Activated gamma-delta T cell (primary cell): Measurements from ENCODE around the gene CAPN8.

Experiments
- DNase-seq: peaks from one replicate; lab custom pipeline; 2025; lab: John Stamatoyannopoulos, UW

Gene CAPN8

DNA sequence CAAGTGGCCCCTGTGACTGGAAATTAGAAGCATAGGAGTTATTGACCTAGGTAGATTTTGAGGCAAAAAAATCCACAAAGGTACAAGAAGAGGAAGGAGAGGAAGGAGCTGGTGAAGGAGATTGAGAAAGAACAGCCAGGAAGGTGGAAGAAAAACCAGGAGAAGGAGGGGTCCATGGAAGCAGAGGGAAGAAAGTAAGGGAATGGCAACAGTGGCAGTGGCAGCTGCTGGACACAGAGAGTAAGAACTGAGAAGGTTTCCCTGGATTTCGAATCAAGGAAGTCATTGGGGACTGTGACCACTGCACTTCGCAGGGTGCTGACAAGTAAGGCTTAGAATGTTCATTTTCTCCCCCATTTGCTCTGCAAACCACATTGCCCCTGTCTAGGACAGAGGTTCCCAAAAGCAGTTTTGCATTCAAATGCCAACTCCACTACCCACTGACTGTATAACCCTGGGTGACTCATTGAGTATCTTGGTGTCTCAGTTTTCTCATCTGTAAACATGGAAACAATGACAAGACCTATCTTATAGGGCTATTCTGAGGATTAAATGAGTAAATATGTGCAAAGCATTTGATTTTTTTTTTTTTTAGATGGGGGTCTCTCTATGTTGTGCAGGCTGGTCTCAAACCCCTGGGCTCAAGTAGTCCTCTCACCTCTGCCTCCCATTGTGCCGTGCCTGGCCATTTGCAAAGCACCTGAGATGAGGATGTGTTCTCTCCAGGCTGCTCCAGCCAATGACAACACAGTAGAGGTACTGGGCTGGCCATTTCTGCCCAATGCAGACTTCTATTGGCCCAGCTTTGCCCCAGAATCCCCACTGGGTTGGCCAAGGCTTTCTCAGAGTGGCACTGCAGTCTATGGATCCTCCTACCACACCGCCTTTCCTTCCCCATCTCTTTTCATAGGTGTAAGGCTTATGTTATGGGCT, 37.5 kb upstream of the CAPN8 start:
- no peak for DNase-seq

DNA sequence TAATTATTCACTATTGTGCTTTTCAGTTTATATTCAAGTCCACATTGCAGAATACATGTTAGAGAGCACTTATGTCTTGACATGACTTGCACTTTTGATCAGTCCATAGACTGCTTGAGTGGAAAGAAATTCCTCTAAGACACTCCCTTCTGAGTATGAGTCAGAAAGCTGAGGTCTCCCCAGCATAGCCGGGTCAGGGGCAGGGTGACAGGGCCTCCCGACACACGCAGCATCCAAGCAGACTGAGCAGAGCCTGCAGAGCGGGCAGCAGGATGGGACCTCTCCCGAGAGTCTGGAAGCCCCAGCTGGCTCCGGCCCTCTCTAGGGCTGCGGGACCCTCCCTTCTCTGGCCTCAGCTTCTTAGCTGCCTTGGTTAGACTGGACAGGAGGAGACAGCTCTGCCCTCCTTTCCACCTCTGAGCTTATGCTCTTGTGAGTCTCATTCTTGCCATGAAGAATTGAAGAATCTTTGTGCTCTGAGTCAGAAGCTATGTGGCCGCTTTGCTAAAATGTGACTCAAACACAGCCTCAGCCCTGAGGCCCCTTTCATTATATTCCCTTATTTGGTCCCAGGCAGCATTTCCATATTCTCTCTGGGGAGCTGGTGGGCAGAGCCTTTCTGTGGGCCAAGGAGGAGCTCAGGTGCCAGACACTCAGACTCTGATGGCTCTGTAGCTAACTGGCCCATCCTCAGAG, 35.6 kb upstream of the CAPN8 start:
- DNase-seq = no peak

DNA sequence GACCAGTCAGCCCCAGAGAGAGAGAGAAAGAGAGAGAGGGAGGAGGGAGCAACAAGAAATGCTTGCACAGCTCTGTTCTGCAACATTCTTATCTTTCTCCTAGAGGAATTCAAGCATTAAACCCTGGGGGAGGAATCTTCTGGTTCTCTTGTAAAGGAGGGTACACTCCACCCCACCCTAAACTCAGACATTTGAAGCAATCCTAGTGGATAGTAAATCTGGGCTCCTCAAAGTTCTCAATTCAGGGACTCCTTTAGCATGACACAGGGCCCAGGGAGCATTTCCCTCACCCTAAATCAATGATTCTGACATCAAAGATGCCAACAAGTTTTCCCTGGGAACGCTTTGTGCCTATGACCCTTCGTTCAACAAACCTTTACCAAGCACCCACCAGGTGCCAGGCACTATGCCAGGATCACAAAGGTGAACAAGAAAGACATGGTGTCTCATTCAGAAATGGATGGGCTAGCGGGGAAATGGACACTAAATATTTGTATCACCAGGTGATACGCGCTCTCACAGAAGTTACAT, 35.0 kb upstream of the CAPN8 start:
- DNase-seq = no peak

DNA sequence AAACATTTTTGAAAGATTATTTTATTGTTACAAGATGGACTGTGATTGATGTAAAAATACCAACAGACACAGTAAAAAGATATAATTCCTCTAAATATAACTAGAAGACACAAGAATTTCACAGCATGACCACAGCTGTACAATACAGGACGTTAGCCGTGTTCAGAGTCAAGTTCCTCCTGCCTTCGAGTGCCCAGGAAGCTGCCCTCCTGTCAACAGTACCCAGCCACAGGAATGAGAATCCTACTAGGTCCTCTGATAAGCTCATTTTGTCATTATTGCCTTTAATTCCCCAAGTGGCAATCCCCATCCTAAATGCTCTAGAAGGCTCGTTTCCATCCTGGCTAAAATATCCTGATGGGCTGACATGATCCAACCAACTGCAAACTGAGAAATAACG, 30.4 kb upstream of the CAPN8 start:
- no peak for DNase-seq

DNA sequence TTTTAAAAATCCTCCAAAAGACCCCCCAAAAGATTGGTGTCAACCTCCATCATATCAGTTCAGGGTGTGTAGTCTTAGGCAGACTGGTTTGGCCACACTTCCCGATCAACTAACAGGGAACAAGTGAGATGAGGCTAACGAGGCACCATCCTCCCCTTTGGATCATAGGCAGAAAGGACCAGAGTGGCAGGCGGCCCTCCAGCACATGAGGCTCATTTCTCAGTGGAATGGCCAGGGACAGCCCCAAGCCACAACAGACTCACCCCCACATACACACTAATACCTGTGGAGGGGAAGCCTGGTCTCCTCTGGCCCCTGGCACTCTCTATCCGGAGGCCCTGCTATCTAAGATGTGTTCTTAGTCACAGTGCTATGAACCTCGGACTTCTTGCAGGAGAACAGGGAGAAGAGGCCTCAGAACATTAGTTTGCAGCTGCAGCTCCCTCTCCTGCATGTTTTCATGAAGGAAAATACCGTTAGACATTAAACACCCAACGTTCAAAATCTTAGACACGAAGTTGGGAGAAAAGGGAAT, 29.6 kb upstream of the CAPN8 start:
- DNase-seq = no peak

DNA sequence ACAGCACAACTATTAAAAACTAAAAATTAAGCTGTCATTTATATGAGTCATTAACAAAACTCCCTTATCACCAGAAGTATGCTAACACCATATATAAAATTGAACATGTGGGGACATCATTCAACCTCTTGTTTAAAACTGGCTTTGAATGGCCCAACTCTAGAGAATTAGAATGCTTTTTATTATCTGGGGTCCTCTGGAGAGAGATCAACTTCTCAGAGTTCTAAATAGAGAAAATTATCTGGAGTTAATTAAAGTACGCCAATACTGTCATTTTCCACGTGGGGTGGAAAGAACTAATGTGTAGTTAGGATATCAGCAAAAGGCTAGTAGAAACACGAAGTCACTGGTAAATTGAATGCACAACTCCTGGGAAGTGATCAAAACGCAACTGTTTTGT, 25.6 kb upstream of the CAPN8 start:
- DNase-seq = no peak

DNA sequence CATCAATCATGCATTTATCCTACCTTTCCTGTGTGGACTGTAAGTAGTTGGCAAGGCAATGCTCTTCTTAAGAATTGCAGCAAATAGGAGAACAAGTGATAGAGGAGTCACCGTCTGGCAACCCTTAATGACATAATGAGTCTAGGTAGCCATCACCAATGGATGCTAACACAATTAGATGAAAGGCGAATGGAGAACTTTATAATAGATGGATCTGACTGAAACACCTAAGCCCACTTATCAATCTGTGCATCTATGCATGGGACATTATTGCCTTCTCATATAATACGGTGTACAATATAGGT, 18.9 kb upstream of the CAPN8 start:
- DNase-seq = no peak

DNA sequence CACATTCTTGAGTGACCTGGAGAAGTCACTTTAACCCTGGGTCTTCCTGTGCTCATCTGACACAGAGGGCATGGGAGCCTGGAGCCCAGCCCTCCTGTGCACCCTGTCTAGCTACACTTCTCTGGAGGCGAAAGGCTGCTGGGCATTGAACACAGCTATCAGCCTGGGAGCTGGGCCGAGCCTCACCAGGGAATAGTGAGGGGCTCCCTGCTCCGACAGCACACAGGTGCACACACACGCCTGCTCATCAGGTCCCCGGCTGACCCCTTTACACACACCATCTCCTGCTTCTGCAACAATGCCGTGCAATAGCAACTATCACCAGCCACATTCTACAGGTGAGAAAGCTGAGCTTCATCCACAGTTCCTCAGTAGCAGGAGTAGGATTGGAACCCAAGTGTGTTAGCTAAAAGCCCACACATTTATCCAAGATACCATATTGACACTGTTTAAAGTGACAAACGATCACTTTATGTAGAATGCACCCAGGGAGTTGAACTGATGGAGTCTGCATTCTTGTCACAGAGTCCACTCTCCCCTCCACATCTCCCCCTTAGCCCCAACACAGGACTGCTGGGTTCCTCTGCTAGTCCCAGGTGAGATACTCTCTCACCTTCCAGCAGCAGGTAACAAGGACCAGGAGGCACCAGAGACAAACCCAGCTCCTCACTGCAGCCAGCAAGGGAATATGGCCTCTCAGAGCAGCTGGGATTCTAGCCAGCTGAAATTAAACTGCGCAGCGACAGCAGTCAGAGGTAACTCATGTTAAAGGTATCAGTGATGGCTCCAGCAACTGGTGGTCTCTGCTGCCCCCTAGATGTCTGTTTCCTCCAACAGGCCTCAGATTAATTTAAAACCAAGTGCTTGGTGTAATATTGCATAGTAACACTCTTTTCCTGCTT, 18.3 kb upstream of the CAPN8 start:
- no peak for DNase-seq

DNA sequence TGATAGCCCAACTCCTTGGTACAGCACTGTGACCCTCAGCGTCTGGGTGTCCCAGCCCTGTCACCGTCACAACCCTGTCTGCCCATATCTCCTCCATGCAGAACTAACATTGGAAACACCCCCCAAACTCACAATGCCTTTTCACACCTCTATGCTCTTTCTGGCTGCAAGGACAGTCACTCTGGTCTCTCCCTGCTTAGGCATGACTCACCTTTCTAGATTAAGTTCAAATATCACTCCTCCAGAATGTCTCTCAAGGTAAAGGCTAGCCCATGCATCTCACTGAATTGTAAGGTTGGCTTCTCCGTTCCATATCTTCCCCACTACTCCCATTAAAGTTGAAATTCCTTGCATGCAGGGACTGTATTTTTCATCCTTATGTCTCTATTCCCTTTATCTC, 17.0 kb upstream of the CAPN8 start:
- no peak for DNase-seq

DNA sequence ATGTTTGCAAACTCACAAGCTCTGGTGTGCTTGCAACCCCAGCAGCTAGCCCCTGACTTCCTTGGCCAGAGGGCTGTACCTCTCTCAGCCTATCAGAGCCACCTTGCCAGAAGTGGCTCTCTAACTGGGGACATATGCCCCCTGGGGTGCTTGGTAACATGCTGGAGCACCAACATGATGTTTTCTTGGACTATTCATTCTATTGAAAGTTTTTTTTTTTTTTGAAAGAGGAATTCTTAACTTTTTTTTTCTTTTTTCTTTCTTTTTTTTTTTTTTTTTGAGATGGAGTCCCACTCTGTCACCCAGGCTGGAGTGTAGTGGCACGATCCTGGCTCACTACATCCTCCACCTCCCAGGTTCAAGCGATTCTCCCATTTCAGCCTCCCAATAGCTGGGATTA, 14.7 kb upstream of the CAPN8 start:
- no peak for DNase-seq

DNA sequence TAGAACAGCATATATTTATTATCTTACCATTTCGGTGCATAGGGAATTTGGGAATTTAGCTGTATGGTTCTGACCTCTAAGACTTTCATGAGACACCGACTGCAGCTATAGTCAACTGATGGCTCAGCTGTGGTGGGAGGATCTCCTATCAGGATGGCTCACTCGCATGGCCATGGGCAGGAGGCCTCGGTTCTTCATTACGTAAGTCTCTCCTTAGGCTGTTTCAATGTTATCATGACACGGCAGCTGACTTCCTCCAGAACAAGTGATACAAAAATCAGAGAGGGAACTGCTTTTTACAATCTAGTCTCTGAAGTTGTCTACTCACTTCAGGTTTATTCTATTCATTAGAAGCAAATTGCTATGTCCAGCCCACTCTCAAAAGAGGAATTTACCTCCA, 13.3 kb upstream of the CAPN8 start:
- no peak for DNase-seq

DNA sequence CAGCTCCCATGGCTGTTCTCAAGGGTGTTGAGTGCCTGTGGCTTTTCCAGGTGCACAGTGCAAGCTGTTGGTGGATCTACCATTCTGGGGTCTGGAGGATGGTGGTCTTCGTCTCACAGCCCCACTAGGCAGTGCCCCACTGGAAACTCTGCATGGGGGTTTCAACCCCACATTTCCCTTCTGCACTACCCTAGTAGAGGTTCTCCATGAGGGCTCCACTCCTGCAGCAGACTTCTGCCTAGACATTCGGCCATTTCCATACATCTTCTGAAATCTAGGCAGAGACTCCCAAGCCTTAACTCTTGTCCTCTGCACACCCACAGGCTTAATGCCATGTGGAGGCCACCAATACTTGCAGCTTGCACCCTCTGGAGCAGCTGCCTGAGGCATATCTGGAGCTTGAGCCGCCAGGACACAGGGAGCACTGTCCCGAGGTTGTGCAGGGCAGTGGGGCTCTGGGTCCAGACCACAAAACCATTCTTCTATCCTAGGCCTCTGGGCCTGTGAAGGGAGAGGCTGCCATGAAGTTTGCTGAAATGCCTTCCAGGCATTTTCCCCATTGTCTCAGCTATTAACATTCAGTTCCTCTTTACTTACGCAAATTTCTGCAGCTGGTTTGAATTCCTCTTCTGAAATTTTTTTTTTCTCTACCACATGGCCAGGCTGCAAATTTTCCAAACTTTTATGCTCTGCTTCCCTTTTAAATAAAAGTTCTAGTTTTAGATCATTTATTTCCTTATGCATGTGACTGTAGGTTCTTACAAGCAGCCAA, 8.8 kb upstream of the CAPN8 start:
- no peak for DNase-seq

DNA sequence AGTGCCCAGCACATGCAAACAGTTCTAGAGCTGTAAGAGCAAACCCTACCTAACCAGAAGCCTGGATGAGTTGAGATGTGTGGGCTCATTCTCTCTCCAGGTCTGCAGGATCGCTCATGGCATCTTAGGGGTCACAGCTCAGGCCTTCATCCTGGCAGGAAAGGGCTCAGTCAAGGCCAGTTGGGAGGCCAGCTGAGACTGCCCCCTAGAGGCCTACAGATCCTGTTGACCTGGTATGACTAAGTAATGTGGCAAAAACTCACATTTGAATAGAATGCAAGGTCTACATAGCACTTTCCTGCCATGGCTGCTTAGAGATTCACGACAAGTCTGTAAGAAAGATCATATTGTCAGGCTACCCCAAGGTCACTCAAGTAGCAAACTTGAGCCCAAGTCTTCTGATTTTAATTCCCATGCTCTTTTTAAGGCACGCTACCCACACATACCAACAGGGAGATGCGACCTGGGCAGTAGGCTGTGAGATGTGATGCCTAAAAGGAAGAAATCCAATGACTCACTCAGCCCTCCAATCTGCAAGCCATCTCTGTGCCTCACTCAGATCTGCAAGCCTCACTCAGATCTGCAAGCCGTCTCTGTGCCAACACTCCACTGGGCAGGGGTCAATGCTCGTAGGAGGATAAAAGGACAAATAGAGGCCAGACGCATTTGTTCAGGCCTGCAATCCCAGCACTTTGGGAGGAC, 5.1 kb upstream of the CAPN8 start:
- DNase-seq = no peak

DNA sequence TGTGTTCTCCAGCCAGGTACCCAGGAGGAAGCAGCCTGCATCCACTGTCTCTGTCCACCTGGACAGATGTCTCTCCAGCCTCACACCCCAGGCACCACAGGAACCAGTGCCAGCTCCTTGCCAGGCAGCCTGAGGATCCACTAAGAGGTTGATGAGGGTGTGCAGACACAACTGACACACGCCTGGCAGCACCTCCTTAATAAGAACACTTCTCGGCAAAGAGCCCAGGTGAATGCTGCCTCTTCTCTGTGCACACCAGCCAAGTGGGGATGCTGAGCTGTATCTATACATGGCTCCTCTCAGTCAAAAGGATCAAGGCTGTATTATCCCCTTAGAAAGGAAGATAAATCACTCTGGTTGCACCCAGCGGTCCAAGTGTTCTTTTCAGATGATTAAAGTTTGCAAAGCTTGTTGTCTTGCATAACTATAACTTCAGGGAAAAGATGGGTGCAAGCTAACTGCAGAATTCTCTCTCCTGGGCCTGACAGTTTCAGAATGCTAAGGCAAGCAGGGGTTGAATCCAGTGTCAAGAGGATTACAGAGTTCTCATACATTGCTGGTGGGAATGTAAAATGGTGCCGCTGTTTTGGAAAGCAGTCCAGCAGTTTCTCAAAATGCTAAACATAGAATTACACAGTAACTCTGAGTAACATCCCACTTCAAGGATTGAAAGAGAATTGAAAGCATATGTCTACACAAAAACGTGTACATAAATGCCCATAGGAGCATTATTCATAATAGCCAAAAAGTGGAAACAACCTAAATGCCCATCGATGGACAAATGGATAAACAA, 3.7 kb upstream of the CAPN8 start:
- DNase-seq = no peak

DNA sequence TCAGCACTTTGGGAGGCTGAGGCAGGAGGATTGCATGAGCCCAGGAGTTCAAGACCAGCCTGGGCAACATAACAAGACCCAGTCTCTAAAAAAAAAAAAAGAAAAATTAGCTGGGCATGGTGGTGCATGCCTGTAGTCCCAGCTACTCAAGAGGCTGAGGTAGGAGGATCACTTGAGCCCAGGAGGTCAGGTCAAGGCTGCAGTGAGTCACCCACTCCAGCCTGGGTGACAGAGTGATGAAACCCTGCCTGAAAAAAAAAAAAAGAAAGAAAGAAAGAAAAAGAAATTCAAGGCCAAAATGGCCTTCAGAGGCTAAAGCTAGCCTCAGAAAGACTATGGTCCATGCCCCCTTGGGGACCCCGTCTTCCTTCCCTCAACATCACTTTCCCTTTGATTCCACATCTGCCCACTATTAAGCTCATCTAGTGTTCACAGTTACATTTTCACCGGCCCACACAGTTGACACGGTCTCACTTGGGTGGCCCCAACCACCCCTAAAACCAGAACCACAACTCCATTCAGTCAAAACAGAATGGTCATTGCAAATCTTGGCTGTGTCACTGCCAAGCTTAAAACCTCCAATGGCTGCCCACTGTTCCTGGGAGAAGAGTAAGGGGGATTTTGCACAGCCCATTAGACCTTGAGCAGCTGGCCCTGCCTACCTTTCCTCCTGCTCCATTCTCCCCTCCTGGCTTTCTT, 2.1 kb upstream of the CAPN8 start:
- DNase-seq = no peak

DNA sequence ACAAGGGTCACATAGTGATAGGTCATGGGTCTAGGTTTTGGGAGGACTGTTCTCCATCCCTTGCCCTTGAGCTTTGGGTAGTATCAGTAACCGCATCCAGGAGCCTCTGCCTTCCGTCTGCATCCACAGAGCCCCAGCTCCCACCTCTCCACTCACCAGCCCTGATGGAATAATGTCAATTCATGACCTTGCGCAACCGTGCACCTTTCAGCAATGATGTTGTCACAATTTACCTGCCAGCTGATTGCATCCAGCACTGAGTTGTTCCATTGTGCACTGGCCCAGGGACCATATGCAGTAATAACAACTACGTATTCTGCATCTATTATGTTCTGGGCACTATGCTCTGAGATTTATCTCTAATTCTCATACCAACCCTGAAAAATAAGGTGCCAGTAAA, 1.4 kb downstream of the CAPN8 start:
- DNase-seq = no peak

DNA sequence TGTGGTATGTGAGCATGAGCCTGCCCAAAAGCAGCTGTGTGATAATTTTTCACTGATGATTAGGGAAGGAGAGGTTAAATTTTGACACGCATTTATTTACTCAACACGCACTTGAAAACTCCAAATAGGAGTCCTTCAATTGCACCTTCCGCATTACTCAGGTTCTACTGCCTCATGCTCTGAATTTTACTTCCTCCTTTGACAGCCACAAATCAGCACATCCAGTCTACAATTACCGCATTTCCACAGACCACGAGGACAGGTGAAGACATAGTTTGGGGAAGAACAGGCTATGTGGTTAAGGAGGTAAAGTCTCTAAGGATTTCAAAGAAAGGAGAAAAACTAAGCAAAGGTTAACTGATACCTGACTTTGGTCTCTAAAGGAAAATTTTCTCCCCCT, 2.6 kb downstream of the CAPN8 start:
- DNase-seq = no peak

DNA sequence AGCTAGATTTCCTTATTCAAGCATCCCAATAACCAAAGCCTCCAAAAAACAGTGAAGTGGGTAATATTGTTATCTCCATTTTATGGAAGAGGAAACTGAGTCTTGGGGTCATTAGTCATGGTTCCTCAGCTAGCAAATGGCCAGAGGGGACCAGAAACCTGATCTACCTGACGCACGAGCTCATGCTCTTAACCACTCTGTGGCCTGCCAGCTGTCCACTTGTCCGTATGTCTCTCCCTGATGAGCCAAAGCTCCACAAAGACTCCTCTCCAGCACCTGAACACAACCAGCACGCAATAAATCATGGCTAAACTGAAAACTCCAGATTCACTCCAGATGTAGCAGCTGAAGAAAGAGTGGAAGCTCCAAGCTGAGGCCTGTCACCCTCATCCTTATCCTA, 5.8 kb downstream of the CAPN8 start:
- no peak for DNase-seq

DNA sequence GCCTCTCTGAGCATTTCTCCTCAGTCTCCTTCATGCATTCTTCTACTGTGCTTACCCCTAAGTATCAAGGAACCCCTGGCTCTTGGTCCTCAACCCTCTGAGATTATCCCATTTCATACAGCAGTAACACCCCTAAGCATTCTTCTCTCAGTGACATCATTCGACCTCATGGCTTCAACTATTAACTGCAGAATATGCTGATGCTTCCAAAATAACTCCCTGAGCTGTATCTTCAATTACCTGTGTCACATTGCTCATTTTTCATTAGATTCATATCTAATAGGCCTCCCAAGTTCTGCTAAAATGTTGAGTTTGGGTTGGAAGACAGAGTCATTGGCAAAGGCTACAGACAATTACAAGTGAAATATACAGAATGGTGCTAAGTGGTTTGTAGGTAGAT, 7.5 kb downstream of the CAPN8 start:
- no peak for DNase-seq
